Measurements from ENCODE around the gene RAB14. TPM values are rescaled to one million over a fixed set of nuclear protein-coding genes. Genes with fewer than 3 reads are reported as not detected.

The RAB14 gene
- total RNA-seq (2014; rRNA removed; shearing (Covaris generic)) = 29.7 and 31.0 TPM in 2 replicates
- polyA plus RNA-seq (2016; fragmentation: Nextera tagmentation; extraction: Ambion mirVana) = 21.1 and 22.8 TPM in 2 replicates
- long read RNA-seq, full-length matches to known transcripts = 4 of 5 reads
- long read RNA-seq, partial matches to known transcripts = 1 of 5 reads
- long read RNA-seq, other reads (novel, unspliced or antisense) = 0 of 5 reads

- peak; percentile 92 for ATAC-seq
- H2AFZ ChIP-seq = peak within 1 kb of the TSS; percentile 93
Observed at GRCh38 chr9:121201738-121202533, at the start of gene RAB14. RAB14 (minus strand) TSS chr9:121201869; CDS start chr9:121193412, 8,457 bp downstream.

GRCh38 chr9:121249563-121249962 lies 47.9 kb upstream of the RAB14 start:
- no peaks in the 10 kb centered on the region; the same call in 2 of the 3 replicates for H3K36me3 Mint-ChIP-seq (ENCODE audit: low read depth)
- Histone ChIP-seq H3K4me1 (ENCODE audit: insufficient read depth) (peaks cover 13% of the 10 kb centered on the region), H3K4me2 (no peak overlapping the region), H3K4me3 (no peak overlapping the region), H3K79me2 (replicated peaks; ENCODE audit: insufficient read depth) (no peaks in the 10 kb centered on the region), H3K9me2 (ENCODE audit: insufficient read depth) (0 out of 2 replicates have a peak, but pooled peaks cover 8% of the 10 kb centered on the region), H3K36me3 (ENCODE audit: insufficient read depth) (no peaks in the 10 kb centered on the region), H3K27me3 (ENCODE audit: insufficient read depth) (peaks cover 24% of the 10 kb centered on the region), H3K27ac (ENCODE audit: low read depth) (no peak overlapping the region), H3F3A (replicated peaks; ENCODE audit: low read depth) (no peaks in the 10 kb centered on the region), H2AFZ (peak overlapping the region; percentile 21; the same call in 1 of the 2 replicates), H4K20me1 (replicated peaks; ENCODE audit: insufficient read depth) (no peaks in the 10 kb centered on the region)
- H3K27me3 Mint-ChIP-seq (ENCODE audit: insufficient read depth, low read depth, poor library complexity) = no peaks in the 10 kb centered on the region
- H3K27ac Mint-ChIP-seq = no peak overlapping the region
- DNase-seq (ENCODE audit: low spot score) (no peak), ATAC-seq (no peak)
- peaks cover 12% of the 10 kb centered on the region for H3K4me1 Mint-ChIP-seq
- TF ChIP-seq EZH2 (IDR thresholded peaks at IDR 0.05; ENCODE audit: low read depth, unreplicated experiment) = no peak
- H3K4me3 Mint-ChIP-seq = no peak overlapping the region
- peaks cover under 1% of the 10 kb centered on the region; the same call in 1 of the 3 replicates for H3K9me3 Mint-ChIP-seq

More at GRCh38 chr9:121201738-121202533, at the start of gene RAB14:
- Histone ChIP-seq H3K27me3 (ENCODE audit: insufficient read depth) (no peaks in the 10 kb centered on the region), H3K4me2 (peak within 1 kb of the TSS; percentile 83), H3F3A (replicated peaks; ENCODE audit: low read depth) (no peaks in the 10 kb centered on the region), H3K79me2 (replicated peaks; ENCODE audit: insufficient read depth) (peaks cover 40% of the 10 kb centered on the region), H3K36me3 (ENCODE audit: insufficient read depth) (no peaks in the 10 kb centered on the region), H3K4me3 (peak within 1 kb of the TSS; percentile 83), H3K9me2 (ENCODE audit: insufficient read depth) (no peaks in the 10 kb centered on the region), H4K20me1 (replicated peaks; ENCODE audit: insufficient read depth) (peaks cover 31% of the 10 kb centered on the region), H3K27ac (ENCODE audit: low read depth) (peak within 1 kb of the TSS; percentile 83), H3K4me1 (ENCODE audit: insufficient read depth) (peaks cover 20% of the 10 kb centered on the region)
- H3K9me3 Mint-ChIP-seq = no peaks in the 10 kb centered on the region; the same call in 2 of the 3 replicates
- H3K4me3 Mint-ChIP-seq = peak within 1 kb of the TSS; percentile 93
- H3K27ac Mint-ChIP-seq = peak within 1 kb of the TSS; percentile 89
- TF ChIP-seq NANOG (IDR thresholded peaks at IDR 0.05; ENCODE audit: borderline replicate concordance) (no peak), POLR2AphosphoS5 (IDR thresholded peaks at IDR 0.05; ENCODE audit: low read depth) (peak; percentile 85), ETS1 (IDR thresholded peaks at IDR 0.05) (peak; percentile 61; the same call in 1 of the 2 replicates), EZH2 (IDR thresholded peaks at IDR 0.05; ENCODE audit: low read depth, unreplicated experiment) (no peak), CTCF (conservative IDR thresholded peaks at IDR 0.05; ENCODE audit: low read depth in 2 of 2) (peak; percentile 41 to 67), JUNB (IDR thresholded peaks at IDR 0.05; ENCODE audit: unreplicated experiment) (no peak)
- H3K4me1 Mint-ChIP-seq = peaks cover 26% of the 10 kb centered on the region
- no peaks in the 10 kb centered on the region; the same call in 2 of the 3 replicates for H3K36me3 Mint-ChIP-seq (ENCODE audit: low read depth)
- peaks cover 7% of the 10 kb centered on the region for H3K27me3 Mint-ChIP-seq (ENCODE audit: insufficient read depth, low read depth, poor library complexity)
- peak; percentile 99 for DNase-seq (ENCODE audit: low spot score)
